Stomach (tissue), 9 donors: ENCODE data around the gene COG5. TPM values are rescaled to one million over a fixed set of nuclear protein-coding genes. Genes with fewer than 3 reads are reported as not detected.

ENCODE experiments used
- DNase-seq, 2 donors: peaks; one replicate each; pipeline versions ENCODE4 v3.0.0 to v3.0.0-alpha.2; 2013 to 2019
- H3K27ac ChIP-seq, 5 donors: fragments of 200-600 bp in 4 of 5; sonication (generic) in 4 of 5; one replicate each; pipeline ENCODE4 v1.5.1; 2013 to 2019; ENCODE audit warnings: mild to moderate bottlenecking in 1 of 5, moderate library complexity in 1 of 5
- H3K27me3 ChIP-seq, 3 donors: fragments of 200-600 bp; sonication (generic); one replicate each; pipeline ENCODE4 v1.5.1; 2017 to 2019; ENCODE audit warnings: mixed run types in 1 of 3
- H3K36me3 ChIP-seq, 4 donors: fragments of 200-600 bp; sonication (generic); 1 replicate in 3 of 4; 2 replicates in 1 of 4; pipeline ENCODE4 v1.5.1; 2016 to 2019
- H3K4me1 ChIP-seq, 4 donors: fragments of 200-600 bp; sonication (generic); one replicate each; pipeline ENCODE4 v1.5.1; 2016 to 2019
- H3K4me3 ChIP-seq, 4 donors: fragments of 200-600 bp; sonication (generic) in 3 of 4; one replicate each; pipeline ENCODE4 v1.5.1; 2016 to 2019; ENCODE audit warnings: mild to moderate bottlenecking in 1 of 4
- H3K9me3 ChIP-seq, 4 donors: fragments of 200-600 bp; sonication (generic); one replicate each; pipeline ENCODE4 v1.5.1; 2016 to 2019
- EP300 ChIP-seq: sonication (generic); formaldehyde crosslinking; IDR thresholded peaks from one replicate; pipeline ENCODE4 v1.6.1; 2017; ENCODE audit warnings: antibody characterized with exemption
- POLR2A ChIP-seq, 4 donors: fragments of 450-650 bp; IDR thresholded peaks; one replicate each; pipeline ENCODE4 v1.6.1; 2016; ENCODE audit warnings: antibody characterized with exemption in 4 of 4, control low read depth in 2 of 4, mild to moderate bottlenecking in 1 of 4, moderate library complexity in 1 of 4
- POLR2AphosphoS5 ChIP-seq, 3 donors: sonication (generic); formaldehyde crosslinking; IDR thresholded peaks; one replicate each; pipeline ENCODE4 v1.6.1; 2016; ENCODE audit warnings: antibody characterized with exemption in 3 of 3
- WGBS, 5 donors: extraction: QIAGEN DNeasy Blood & Tissue Kit in 3 of 5; methylation state at CpG; one replicate each; pipeline versions ENCODE4 v1.1.5 to v1.1.7; 2013 to 2018; 5-methylcytosine and 5-hydroxymethylcytosine counted together
- intact Hi-C: fragments of 100-400 bp; cut with DNase I; formaldehyde crosslinking; loops from one replicate; pipeline ENCODE4 v1.15.1; 2023; ENCODE audit warnings: low total_unique reads
- polyA plus RNA-seq, 3 donors: library from polyadenylated mRNA; stranded (reverse); fragments of 200-250 nt; gene quantifications; one replicate each; pipeline ENCODE4 v1.2.3, GENCODE V29; 2013
- total RNA-seq, 5 donors: library from RNA; depleted of rRNA; stranded (reverse); fragments of >200 nt; gene quantifications; one replicate each; pipeline versions ENCODE4 v1.1.0 to v1.2.3, GENCODE V29; 2014 to 2016
- TF ChIP-seq, protein P1 (sequence below), 7 experiments: fragments of 450-650 bp in 4 of 7; fragments of 200-600 bp in 3 of 7; sonication (generic) in 3 of 7; IDR thresholded peaks; one replicate each; pipeline ENCODE4 v1.5.1; 2016 to 2019; ENCODE audit warnings: antibody characterized with exemption in 7 of 7, control low read depth in 2 of 7, mild to moderate bottlenecking in 1 of 7
- donor health status: healthy with polysubstance abuse.
- donor health status: Bipolar disorder and iron deficiency.
- donor health status: healthy.

The COG5 gene
- total and polyA plus RNA-seq, 8 donors = 5.2 to 285 (median 17.1) TPM

DNA sequence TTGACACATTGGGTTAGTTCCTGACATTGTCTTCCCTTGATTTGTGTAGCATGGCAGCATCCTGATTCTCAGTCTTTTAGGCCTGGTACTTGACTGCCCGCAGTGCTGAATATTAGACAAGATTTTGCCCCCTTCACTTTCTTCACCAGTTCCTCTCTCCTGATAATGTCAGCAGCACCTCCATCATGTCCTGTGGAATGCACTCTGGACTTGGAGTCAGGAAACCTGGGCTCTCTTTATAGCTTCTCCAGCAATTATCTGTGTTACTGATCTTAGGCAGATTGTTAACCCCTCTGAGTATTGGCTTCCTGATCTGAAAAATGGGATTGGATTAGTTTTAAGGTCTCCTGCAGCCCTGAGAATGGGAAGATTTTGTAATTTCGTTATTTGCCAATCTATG is 375.9 kb downstream of the COG5 start:
- Histone ChIP-seq H3K36me3 (peaks cover 51 to 100% (median 97%) of the 10 kb centered on the region in 4 donors), H3K27ac (no peak overlapping the region), H3K4me1 (peaks cover 0 to 21% (median 8%) of the 10 kb centered on the region in 4 donors), H3K4me3 (no peak overlapping the region), H3K9me3 (no peaks in the 10 kb centered on the region), H3K27me3 (no peaks in the 10 kb centered on the region)
- DNase-seq = no peak
- intact Hi-C loops = no loop called here
- 88 to 96% (median 93%) methylated on average over 2 of the region's 2 CpGs for WGBS, 5 donors
- TF ChIP-seq POLR2AphosphoS5 (IDR thresholded peaks at IDR 0.05) = no peak
- TF ChIP-seq, protein P1, sequence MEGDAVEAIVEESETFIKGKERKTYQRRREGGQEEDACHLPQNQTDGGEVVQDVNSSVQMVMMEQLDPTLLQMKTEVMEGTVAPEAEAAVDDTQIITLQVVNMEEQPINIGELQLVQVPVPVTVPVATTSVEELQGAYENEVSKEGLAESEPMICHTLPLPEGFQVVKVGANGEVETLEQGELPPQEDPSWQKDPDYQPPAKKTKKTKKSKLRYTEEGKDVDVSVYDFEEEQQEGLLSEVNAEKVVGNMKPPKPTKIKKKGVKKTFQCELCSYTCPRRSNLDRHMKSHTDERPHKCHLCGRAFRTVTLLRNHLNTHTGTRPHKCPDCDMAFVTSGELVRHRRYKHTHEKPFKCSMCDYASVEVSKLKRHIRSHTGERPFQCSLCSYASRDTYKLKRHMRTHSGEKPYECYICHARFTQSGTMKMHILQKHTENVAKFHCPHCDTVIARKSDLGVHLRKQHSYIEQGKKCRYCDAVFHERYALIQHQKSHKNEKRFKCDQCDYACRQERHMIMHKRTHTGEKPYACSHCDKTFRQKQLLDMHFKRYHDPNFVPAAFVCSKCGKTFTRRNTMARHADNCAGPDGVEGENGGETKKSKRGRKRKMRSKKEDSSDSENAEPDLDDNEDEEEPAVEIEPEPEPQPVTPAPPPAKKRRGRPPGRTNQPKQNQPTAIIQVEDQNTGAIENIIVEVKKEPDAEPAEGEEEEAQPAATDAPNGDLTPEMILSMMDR (IDR thresholded peaks at IDR 0.05) = no peak
- TF ChIP-seq POLR2A (IDR thresholded peaks at IDR 0.05) = no peak
- no peak for TF ChIP-seq EP300

DNA sequence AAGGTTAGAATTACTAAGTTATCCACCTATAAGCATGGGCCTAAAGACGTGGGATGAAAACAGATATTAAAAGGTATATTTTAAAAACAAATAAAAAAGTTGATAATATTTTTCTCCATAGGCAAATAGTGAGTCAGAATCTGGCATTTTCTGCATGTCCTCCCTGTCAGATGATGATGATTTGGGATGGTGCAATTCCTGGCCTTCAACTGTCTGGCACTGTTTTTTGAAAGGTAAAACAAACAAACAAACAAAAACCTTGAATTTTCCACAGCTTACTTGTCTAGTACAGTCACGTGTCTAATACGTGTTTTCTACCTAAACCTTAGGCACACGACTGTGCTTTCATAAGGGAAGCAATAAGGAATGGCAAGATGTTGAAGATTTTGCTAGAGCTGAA is 377.5 kb downstream of the COG5 start:
- Histone ChIP-seq H3K27me3 (no peaks in the 10 kb centered on the region), H3K27ac (no peak overlapping the region), H3K4me1 (peaks cover 0 to 22% (median 13%) of the 10 kb centered on the region in 4 donors), H3K4me3 (no peak overlapping the region), H3K36me3 (peaks cover 43 to 100% (median 97%) of the 10 kb centered on the region in 4 donors), H3K9me3 (no peaks in the 10 kb centered on the region)
- 82 to 88% (median 88%) methylated on average over 4 of the region's 4 CpGs for WGBS, 5 donors
- TF ChIP-seq EP300 = no peak
- TF ChIP-seq, protein P1 (IDR thresholded peaks at IDR 0.05) = no peak
- no peak for TF ChIP-seq POLR2AphosphoS5 (IDR thresholded peaks at IDR 0.05)
- TF ChIP-seq POLR2A (IDR thresholded peaks at IDR 0.05) = no peak
- intact Hi-C loops = no loop called here
- no peak for DNase-seq

DNA sequence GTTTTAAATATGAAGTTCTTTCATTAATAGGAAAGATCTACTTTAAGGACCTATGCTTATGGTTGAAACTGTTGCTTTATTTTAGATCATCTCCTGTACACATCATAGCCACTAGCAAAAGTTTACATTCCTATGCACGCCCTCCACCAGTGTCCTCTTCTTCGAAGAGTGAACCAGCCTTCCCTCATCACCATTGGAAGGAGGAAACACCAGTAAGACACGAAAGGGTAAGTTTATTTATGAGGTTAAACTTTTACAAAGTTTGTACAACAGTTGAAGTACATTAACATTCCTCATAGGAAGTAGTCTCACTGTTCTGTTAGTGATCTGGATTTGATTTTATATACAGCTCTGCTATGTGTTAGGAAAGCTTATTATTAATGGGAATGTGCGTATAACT is 378.0 kb downstream of the COG5 start:
- H3K27ac ChIP-seq = no peak overlapping the region
- TF ChIP-seq EP300 (no peak), POLR2A (IDR thresholded peaks at IDR 0.05) (no peak), POLR2AphosphoS5 (IDR thresholded peaks at IDR 0.05) (no peak)
- TF ChIP-seq, protein P1 (IDR thresholded peaks at IDR 0.05) = no peak
- peaks cover 4 to 27% (median 15%) of the 10 kb centered on the region in 4 donors for H3K4me1 ChIP-seq
- H3K27me3 ChIP-seq = no peaks in the 10 kb centered on the region
- H3K9me3 ChIP-seq = no peaks in the 10 kb centered on the region
- WGBS, 5 donors = 50 to 70% (median 65%) methylated on average over 4 of the region's 4 CpGs
- no peak overlapping the region for H3K4me3 ChIP-seq
- intact Hi-C loops = no loop called here
- no peak for DNase-seq
- H3K36me3 ChIP-seq = peaks cover 38 to 100% (median 97%) of the 10 kb centered on the region in 4 donors

DNA sequence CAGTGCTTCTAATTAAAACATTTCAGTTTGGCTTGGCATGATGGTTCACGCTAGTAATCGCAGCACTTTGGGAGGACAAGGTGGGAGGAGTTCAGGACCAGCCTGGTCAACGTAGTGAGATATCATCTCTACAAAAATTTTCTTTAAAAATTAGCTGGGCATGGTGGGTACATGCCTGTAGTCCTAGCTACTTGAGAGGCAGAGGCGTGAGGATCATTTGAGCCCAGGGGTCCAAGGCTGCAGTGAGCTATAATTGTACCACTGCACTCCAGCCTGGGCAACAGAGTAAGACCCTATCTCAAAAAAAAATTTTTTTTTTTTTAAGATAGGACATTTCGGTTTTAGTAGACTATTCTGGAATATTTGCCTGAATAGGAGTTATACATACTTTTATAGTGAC is 382.5 kb downstream of the COG5 start:
- TF ChIP-seq POLR2A (IDR thresholded peaks at IDR 0.05) (no peak), POLR2AphosphoS5 (IDR thresholded peaks at IDR 0.05) (no peak), EP300 (no peak)
- TF ChIP-seq, protein P1 (IDR thresholded peaks at IDR 0.05) = no peak
- Histone ChIP-seq H3K4me3 (no peak overlapping the region), H3K36me3 (peaks cover 16 to 62% (median 59%) of the 10 kb centered on the region in 4 donors), H3K27me3 (no peaks in the 10 kb centered on the region), H3K9me3 (no peaks in the 10 kb centered on the region), H3K4me1 (peaks cover 13 to 71% (median 42%) of the 10 kb centered on the region in 4 donors), H3K27ac (peak overlapping the region in 1 of 5 donors; percentile 33)
- 76 to 91% (median 90%) methylated on average over 5 of the region's 5 CpGs for WGBS, 5 donors
- intact Hi-C loops = no loop called here
- no peak for DNase-seq
